IPS-18a (cell line): ENCODE data around the gene PLSCR4.
"Not testable (repeated sequence)": the region's sequence is repeated elsewhere in the genome, so short reads cannot be mapped to it uniquely, and the experiment has no call there.

Source experiments
- H3K27ac ChIP-seq: one replicate; pipeline ENCODE4 v1.5.1; 2013; ENCODE audit warnings: low read length
- H3K27me3 ChIP-seq: one replicate; pipeline ENCODE4 v1.6.1; 2013; ENCODE audit warnings: mild to moderate bottlenecking, low read length; ENCODE audit not compliant: control insufficient read depth, insufficient read depth
- H3K36me3 ChIP-seq: one replicate; pipeline ENCODE4 v1.6.1; 2013; ENCODE audit warnings: low read depth, low read length; ENCODE audit not compliant: control insufficient read depth
- H3K4me1 ChIP-seq: one replicate; pipeline ENCODE4 v1.6.1; 2013; ENCODE audit warnings: low read depth, low read length; ENCODE audit not compliant: control insufficient read depth
- H3K4me3 ChIP-seq: one replicate; pipeline ENCODE4 v1.5.1; 2013; ENCODE audit warnings: low read length
- H3K9ac ChIP-seq: one replicate; pipeline ENCODE4 v1.6.1; 2013; ENCODE audit warnings: mild to moderate bottlenecking, low read length, moderate library complexity
- H3K9me3 ChIP-seq: one replicate; pipeline ENCODE4 v1.6.1; 2013; ENCODE audit warnings: low read depth, low read length; ENCODE audit not compliant: control insufficient read depth

Gene PLSCR4

GRCh38 chr3:146243559-146243958, 7.3 kb downstream of the PLSCR4 start:
- Histone ChIP-seq H3K9me3 (no peaks in the 10 kb centered on the region), H3K4me3 (no peak overlapping the region), H3K27me3 (no peaks in the 10 kb centered on the region), H3K27ac (no peak overlapping the region), H3K9ac (no peak overlapping the region), H3K36me3 (no peaks in the 10 kb centered on the region), H3K4me1 (no peaks in the 10 kb centered on the region)

DNA sequence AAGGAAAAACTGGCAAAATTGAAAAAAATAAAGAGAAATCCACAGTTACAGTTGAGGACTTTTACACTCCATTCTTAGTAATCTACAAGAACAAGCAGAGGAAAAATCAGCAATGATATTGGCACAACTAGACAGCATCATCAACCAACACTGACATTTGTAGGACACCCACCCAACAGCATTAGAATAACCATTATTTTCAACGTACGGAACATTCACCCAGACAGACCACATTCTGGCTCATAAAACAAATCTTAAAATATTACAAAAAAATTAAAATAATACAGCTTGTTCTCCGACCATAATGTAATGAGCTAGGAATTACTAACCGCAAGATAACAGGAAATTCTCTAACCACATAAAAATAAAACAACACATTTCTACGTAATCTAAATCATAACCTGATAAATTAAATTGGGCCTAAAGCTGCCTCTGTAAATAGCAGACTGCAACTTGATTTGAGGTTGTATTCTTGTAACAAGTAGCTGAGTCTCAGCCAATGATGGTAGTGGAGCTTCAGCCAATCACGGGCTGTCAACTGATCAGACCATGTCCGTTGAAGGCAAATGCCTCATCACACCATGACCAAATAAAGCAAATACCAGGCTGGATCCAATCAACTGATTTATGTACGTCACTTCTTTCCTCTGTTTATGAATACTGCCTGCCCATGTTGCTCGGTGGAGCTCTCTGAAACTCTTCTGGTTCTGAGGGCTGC, 9.2 kb downstream of the PLSCR4 start:
- Histone ChIP-seq H3K27ac (no peak overlapping the region), H3K27me3 (no peaks in the 10 kb centered on the region), H3K9me3 (peaks cover under 1% of the 10 kb centered on the region), H3K4me3 (no peak overlapping the region), H3K9ac (no peak overlapping the region), H3K36me3 (no peaks in the 10 kb centered on the region), H3K4me1 (no peaks in the 10 kb centered on the region)

DNA sequence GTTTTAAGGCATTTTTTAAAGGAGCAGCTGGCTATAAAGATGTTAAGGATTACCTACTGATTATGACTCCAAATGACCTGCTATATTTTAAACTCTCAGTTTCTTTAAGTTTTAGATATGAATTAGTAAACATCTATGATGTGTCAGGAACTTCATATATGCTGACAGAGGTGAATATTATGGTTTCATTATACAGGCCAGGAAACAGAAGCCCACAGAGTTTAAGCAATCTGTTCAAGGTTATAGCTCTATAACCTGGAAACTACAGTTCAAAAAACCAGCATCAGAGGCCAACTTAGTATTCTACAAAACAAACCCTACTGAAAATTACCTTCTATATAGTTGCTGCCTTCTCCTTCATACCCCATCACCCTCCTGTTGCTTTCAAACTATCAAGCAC, 17.4 kb downstream of the PLSCR4 start:
- H3K4me3 ChIP-seq, result no peak overlapping the region
- no peaks in the 10 kb centered on the region for H3K4me1 ChIP-seq
- no peaks in the 10 kb centered on the region for H3K27me3 ChIP-seq
- no peak overlapping the region for H3K9ac ChIP-seq
- H3K27ac ChIP-seq, result no peak overlapping the region
- no peaks in the 10 kb centered on the region for H3K36me3 ChIP-seq
- peaks cover 9% of the 10 kb centered on the region for H3K9me3 ChIP-seq

DNA sequence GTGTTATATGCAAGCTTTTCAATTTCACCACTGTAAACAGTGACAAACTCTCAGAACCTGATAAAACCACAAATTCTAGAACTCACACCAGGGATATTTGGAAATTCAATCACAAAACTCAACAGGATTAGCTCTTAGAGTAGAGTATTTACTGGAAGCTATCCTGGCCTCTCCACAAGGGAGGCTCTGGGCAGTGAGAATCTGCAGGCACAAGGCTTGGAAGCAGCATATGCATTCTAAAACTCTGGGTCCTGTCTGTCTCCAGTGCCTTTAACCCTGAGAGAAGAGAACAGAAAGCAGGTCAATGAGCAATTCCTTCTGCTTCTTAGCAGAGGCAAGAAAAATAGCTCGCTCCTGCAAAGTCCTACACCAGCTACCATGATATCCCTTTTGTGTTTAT, 23.4 kb downstream of the PLSCR4 start:
- Histone ChIP-seq H3K9me3 (no peaks in the 10 kb centered on the region), H3K4me1 (peaks cover 3% of the 10 kb centered on the region), H3K27me3 (no peaks in the 10 kb centered on the region), H3K36me3 (no peaks in the 10 kb centered on the region), H3K4me3 (no peak overlapping the region), H3K27ac (no peak overlapping the region), H3K9ac (no peak overlapping the region)

DNA sequence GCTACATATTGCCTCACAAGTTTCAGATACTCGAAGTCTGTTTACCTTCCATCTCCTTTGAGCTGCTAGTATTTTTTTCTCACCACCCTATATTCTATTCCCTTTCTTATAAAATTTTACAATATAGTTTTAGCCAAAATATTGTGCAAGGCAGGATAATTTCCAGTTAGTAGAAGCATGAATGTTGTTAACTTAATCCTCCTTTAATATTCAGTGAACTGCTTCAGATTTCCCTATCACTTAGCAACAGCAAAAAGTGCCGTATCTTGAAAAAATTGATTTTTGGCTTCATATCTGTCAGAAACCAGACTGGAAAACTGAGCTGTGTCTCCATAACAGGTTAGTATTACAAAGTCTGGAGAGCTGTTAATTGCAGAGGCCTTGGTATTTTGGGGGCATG, 24.0 kb downstream of the PLSCR4 start:
- no peaks in the 10 kb centered on the region for H3K36me3 ChIP-seq
- H3K27me3 ChIP-seq, result no peaks in the 10 kb centered on the region
- H3K4me1 ChIP-seq, result peaks cover 3% of the 10 kb centered on the region
- no peak overlapping the region for H3K9ac ChIP-seq
- H3K9me3 ChIP-seq, result no peaks in the 10 kb centered on the region
- H3K27ac ChIP-seq, result no peak overlapping the region
- H3K4me3 ChIP-seq, result no peak overlapping the region

DNA sequence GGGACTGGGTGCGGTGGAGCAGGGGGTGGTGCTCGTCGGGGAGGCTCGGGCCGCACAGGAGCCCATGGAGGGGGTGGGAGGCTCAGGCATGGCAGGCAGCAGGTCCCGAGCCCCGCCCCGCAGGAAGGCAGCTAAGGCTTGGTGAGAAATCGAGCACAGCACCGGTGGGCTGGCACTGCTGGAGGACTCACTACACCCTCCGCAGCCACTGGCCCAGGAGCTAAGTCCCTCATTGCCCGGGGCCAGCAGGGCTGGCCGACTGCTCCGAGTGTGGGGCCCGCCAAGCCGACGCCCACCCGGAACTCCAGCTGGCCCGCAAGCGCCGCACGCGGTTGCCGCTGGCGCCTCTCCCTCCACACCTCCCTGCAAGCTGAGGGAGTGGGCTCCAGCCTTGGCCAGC, 25.4 kb downstream of the PLSCR4 start:
- not testable (repeated sequence) for H3K27me3 ChIP-seq, H3K4me1 ChIP-seq, H3K36me3 ChIP-seq, H3K27ac ChIP-seq, H3K9ac ChIP-seq, H3K9me3 ChIP-seq, H3K4me3 ChIP-seq

DNA sequence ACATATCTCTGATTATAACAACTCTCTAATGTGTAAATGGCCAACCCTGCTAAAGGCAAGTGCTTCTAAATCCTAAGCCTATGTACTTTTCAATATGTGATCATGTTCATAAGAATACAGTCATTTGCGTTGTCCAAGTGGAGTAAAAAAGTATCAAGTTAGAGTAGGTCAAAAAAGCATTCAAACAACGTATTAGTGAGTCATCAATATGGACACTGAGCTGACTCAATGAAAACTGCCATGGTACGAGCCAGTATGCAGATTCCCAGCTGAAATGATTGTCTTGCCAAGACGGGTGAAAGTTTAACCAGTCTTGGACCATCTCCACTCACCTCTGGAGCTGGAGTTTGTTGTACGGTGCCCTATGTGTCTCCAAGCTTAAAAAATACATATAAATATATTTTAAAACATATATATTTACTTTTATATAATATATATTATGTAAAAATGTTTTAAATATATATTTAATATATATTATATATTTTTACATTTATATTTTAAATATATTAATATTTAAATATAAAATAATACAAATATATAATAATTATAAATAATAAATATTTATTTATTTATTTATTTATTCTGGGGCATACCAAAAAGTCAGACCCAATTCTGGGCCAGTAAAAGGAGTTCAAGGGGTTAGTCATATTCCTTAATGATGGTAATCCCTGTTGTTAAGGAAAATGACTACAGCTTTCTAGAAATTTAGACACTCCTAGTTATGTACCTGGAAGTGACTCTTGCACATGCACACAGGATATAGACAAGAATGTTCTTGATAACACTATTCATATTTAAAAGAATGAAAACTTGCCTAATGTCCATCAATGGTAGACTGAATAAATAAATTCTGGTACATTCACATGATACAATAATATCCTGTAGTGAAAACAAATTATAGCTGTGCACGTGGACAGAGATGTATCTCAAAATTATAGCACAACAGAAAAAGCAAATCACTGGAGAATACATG, 27.2 kb downstream of the PLSCR4 start:
- Histone ChIP-seq H3K9me3 (no peaks in the 10 kb centered on the region), H3K27ac (no peak overlapping the region), H3K36me3 (no peaks in the 10 kb centered on the region), H3K27me3 (no peaks in the 10 kb centered on the region), H3K4me1 (peaks cover 3% of the 10 kb centered on the region), H3K9ac (no peak overlapping the region), H3K4me3 (no peak overlapping the region)

DNA sequence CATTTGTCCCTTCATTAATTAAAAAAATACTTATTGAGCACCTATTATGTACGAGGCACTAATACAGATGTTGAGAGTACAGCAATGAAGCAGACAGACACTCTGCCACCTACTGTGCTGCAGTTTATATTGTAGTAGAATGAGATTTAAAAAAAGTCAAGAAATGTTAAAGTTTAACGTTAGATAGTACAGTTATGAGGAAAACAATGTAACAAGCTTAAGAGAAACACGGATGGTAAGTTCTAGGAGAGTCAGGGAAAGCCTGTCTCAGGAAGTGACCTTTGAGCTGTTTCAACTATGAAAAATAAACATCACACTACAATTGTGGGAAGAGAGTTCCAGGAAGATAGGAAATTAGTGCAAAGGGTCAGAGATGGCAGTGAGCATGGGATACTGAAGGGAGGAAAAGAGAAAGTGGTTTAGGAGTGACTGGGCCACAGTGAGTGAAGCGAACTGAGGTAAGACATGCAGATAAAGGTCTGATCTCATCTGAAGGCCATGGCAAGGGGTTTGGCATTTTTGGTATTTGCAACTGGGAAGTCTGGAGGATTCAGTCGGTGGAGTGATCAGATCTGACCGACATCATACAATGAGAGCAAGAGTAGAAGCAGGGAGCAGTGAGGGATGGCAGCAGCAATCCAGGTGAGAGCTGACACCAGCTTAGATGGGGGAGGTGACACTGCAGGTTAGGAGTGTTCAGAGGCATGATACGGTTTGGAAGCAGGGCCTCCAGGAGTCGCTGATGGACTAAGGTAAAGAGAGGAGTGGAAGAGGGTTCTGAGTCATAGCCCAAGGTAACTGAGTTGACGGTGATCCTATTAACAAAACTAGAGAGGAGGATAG, 28.5 kb downstream of the PLSCR4 start:
- Histone ChIP-seq H3K27me3 (no peaks in the 10 kb centered on the region), H3K9me3 (no peaks in the 10 kb centered on the region), H3K36me3 (no peaks in the 10 kb centered on the region), H3K27ac (no peak overlapping the region), H3K9ac (no peak overlapping the region), H3K4me1 (peaks cover 2% of the 10 kb centered on the region), H3K4me3 (no peak overlapping the region)

DNA sequence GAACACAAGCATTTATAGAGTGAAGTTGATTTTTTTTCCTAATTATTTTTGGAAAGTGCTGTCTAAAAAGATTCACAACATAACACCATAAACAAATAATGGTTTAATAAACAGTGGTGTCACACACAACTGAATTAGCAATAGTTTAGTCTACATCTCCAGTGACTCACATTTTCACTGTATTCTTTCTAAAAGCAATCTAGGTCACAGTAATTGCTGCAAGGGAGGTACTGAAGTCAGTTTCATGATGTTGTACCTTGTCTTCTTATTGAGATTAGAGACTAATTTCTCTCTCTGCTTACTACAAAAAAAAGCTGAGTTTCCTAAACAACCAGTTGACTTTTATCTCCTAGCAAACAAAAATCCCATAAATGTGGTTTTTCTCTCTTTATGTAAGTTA, 29.6 kb downstream of the PLSCR4 start:
- H3K27me3 ChIP-seq, result no peaks in the 10 kb centered on the region
- no peaks in the 10 kb centered on the region for H3K4me1 ChIP-seq
- no peaks in the 10 kb centered on the region for H3K9me3 ChIP-seq
- H3K36me3 ChIP-seq, result no peaks in the 10 kb centered on the region
- H3K9ac ChIP-seq, result no peak overlapping the region
- H3K27ac ChIP-seq, result no peak overlapping the region
- no peak overlapping the region for H3K4me3 ChIP-seq

- no peaks in the 10 kb centered on the region for H3K36me3 ChIP-seq
- no peak overlapping the region for H3K4me3 ChIP-seq
- no peak overlapping the region for H3K27ac ChIP-seq
- H3K9me3 ChIP-seq, result no peaks in the 10 kb centered on the region
- H3K27me3 ChIP-seq, result no peaks in the 10 kb centered on the region
- H3K9ac ChIP-seq, result no peak overlapping the region
- no peaks in the 10 kb centered on the region for H3K4me1 ChIP-seq
Observed at GRCh38 chr3:146218880-146219866, 31.7 kb downstream of the PLSCR4 start.
